GM23338 (cell line): ENCODE measurements around the gene CEND1. TPM values are rescaled to one million over a fixed set of nuclear protein-coding genes. Genes with fewer than 3 reads are reported as not detected.

Experiments used
- ATAC-seq: fragments of 200-7000 bp; cut with Tn5 transposase; 3 replicates; pipeline ENCODE4 v1.9.1; 2020
- DNase-seq: peaks from one replicate; pipeline ENCODE4 v3.0.0-alpha.2; 2015; ENCODE audit warnings: low spot score
- H2AFZ ChIP-seq: fragments of 200-600 bp; sonication (generic); 2 replicates; pipeline ENCODE4 v1.8.0; 2016; ENCODE audit warnings: antibody characterized with exemption, mild to moderate bottlenecking, moderate library complexity
- H3F3A ChIP-seq: fragments of 200-600 bp; sonication (generic); replicated peaks from 2 replicates; pipeline ENCODE4 v1.8.0; 2017; ENCODE audit warnings: antibody characterized with exemption, mixed run types, low read depth
- H3K27ac ChIP-seq: fragments of 200-600 bp; sonication (generic); 2 replicates; pipeline ENCODE4 v1.6.1; 2016; ENCODE audit warnings: low read depth
- H3K27me3 ChIP-seq: fragments of 200-600 bp; sonication (generic); 2 replicates; pipeline ENCODE4 v1.8.0; 2016; ENCODE audit warnings: mild to moderate bottlenecking, mixed run types, moderate library complexity; ENCODE audit not compliant: insufficient read depth
- H3K36me3 ChIP-seq: fragments of 200-600 bp; sonication (generic); 2 replicates; pipeline ENCODE4 v1.8.0; 2016; ENCODE audit warnings: mild to moderate bottlenecking; ENCODE audit not compliant: insufficient read depth
- H3K4me1 ChIP-seq: fragments of 200-600 bp; sonication (generic); 2 replicates; pipeline ENCODE4 v1.8.0; 2016; ENCODE audit warnings: mild to moderate bottlenecking, moderate library complexity; ENCODE audit not compliant: insufficient read depth
- H3K4me2 ChIP-seq: fragments of 200-600 bp; sonication (generic); 2 replicates; pipeline ENCODE4 v1.7.1; 2017; ENCODE audit warnings: mixed run types
- H3K4me3 ChIP-seq: fragments of 200-600 bp; sonication (generic); 2 replicates; pipeline ENCODE4 v1.6.1; 2016; ENCODE audit warnings: mixed run types
- H3K79me2 ChIP-seq: fragments of 200-600 bp; sonication (generic); replicated peaks from 2 replicates; pipeline ENCODE4 v1.8.0; 2017; ENCODE audit warnings: mild to moderate bottlenecking; ENCODE audit not compliant: insufficient read depth
- H3K9me2 ChIP-seq: fragments of 200-600 bp; sonication (generic); 2 replicates; pipeline ENCODE4 v1.8.0; 2017; ENCODE audit not compliant: insufficient read depth
- H4K20me1 ChIP-seq: fragments of 200-600 bp; sonication (generic); replicated peaks from 2 replicates; pipeline ENCODE4 v1.8.0; 2017; ENCODE audit warnings: mild to moderate bottlenecking; ENCODE audit not compliant: insufficient read depth
- H3K27ac Mint-ChIP-seq: 2 replicates; pipeline ENCODE4 v1.8.0; 2020; ENCODE audit warnings: inconsistent platforms, mild to moderate bottlenecking, moderate library complexity, mixed read lengths
- H3K27me3 Mint-ChIP-seq: 3 replicates; pipeline ENCODE4 v1.8.0; 2022; ENCODE audit warnings: low read depth, mild to moderate bottlenecking, moderate library complexity, mixed read lengths, inconsistent platforms; ENCODE audit not compliant: insufficient read depth, poor library complexity
- H3K36me3 Mint-ChIP-seq: 3 replicates; pipeline ENCODE4 v1.8.0; 2021; ENCODE audit warnings: low read depth, mild to moderate bottlenecking, inconsistent platforms, moderate library complexity, mixed read lengths
- H3K4me1 Mint-ChIP-seq: 3 replicates; pipeline ENCODE4 v1.8.0; 2020; ENCODE audit warnings: mild to moderate bottlenecking, inconsistent platforms, mixed read lengths
- H3K4me3 Mint-ChIP-seq: 3 replicates; pipeline ENCODE4 v1.8.0; 2021; ENCODE audit warnings: moderate library complexity, mild to moderate bottlenecking, inconsistent platforms, mixed read lengths
- H3K9me3 Mint-ChIP-seq: 3 replicates; pipeline ENCODE4 v1.8.0; 2020; ENCODE audit warnings: moderate library complexity, mild to moderate bottlenecking, inconsistent platforms, mixed read lengths
- CREB1 ChIP-seq: fragments of 250-450 bp; sonication (Bioruptor Pico); IDR thresholded peaks from 2 replicates; pipeline ENCODE4 v1.5.0; 2020; ENCODE audit warnings: low read depth, mild to moderate bottlenecking, moderate library complexity
- CTCF ChIP-seq, 2 experiments: fragments of 200-600 bp in 1 of 2; sonication (generic) in 1 of 2; conservative IDR thresholded peaks; 2 replicates each; pipeline versions ENCODE4 v1.5.1 to v1.6.1; 2016 to 2017; ENCODE audit warnings: antibody characterized with exemption in 2 of 2, low read depth in 2 of 2, mild to moderate bottlenecking in 2 of 2, moderate library complexity in 1 of 2
- ETS1 ChIP-seq: IDR thresholded peaks from 2 replicates; pipeline ENCODE4 v1.6.1; 2016; ENCODE audit warnings: antibody characterized with exemption
- EZH2 ChIP-seq: fragments of 200-600 bp; sonication (generic); IDR thresholded peaks from one replicate; pipeline ENCODE4 v1.8.0; 2017; ENCODE audit warnings: antibody characterized with exemption, mild to moderate bottlenecking, low read depth; ENCODE audit not compliant: unreplicated experiment
- EZH2phosphoT487 ChIP-seq: fragments of 200-600 bp; sonication (generic); IDR thresholded peaks from one replicate; pipeline ENCODE4 v1.8.1; 2018; ENCODE audit warnings: antibody characterized with exemption; ENCODE audit not compliant: unreplicated experiment
- JUNB ChIP-seq: IDR thresholded peaks from one replicate; pipeline ENCODE4 v1.6.1; 2016; ENCODE audit warnings: antibody characterized with exemption; ENCODE audit not compliant: unreplicated experiment
- NANOG ChIP-seq: IDR thresholded peaks from 2 replicates; pipeline ENCODE4 v1.6.1; 2016; ENCODE audit warnings: antibody characterized with exemption, borderline replicate concordance
- POLR2AphosphoS5 ChIP-seq: IDR thresholded peaks from 2 replicates; pipeline ENCODE4 v1.6.1; 2016; ENCODE audit warnings: antibody characterized with exemption, low read depth
- REST ChIP-seq: IDR thresholded peaks from one replicate; pipeline ENCODE4 v1.6.1; 2018; ENCODE audit warnings: antibody characterized with exemption; ENCODE audit not compliant: unreplicated experiment
- STAT1 ChIP-seq: IDR thresholded peaks from one replicate; pipeline ENCODE4 v1.6.1; 2016; ENCODE audit warnings: antibody characterized with exemption; ENCODE audit not compliant: unreplicated experiment
- ZNF114 ChIP-seq: fragments of 250-450 bp; sonication (Bioruptor Pico); IDR thresholded peaks from 2 replicates; pipeline ENCODE4 v1.5.0; 2020; ENCODE audit warnings: mild to moderate bottlenecking, moderate library complexity
- ZNF331 ChIP-seq: fragments of 250-450 bp; sonication (Bioruptor Pico); IDR thresholded peaks from 2 replicates; pipeline ENCODE4 v1.5.0; 2020; ENCODE audit warnings: low read depth, mild to moderate bottlenecking, moderate library complexity
- ZNF462 ChIP-seq: fragments of 250-450 bp; sonication (Bioruptor Pico); IDR thresholded peaks from 2 replicates; pipeline ENCODE4 v1.5.0; 2020; ENCODE audit warnings: mild to moderate bottlenecking, moderate library complexity
- polyA plus RNA-seq: library from polyadenylated mRNA; unstranded; fragments of >200 nt; fragmentation: Nextera tagmentation; extraction: Ambion mirVana; gene quantifications from 2 replicates; pipeline ENCODE4 v1.2.1, GENCODE V29; 2016
- total RNA-seq: library from RNA; depleted of rRNA; stranded (reverse); fragments of >200 nt; shearing (Covaris generic); gene quantifications from 2 replicates; pipeline ENCODE4 v1.2.3, GENCODE V29; 2014

Gene CEND1
- total and polyA plus RNA-seq, 2 experiments from 2014 or later, result 4.8 to 5.5 TPM

- Histone ChIP-seq H2AFZ (peak overlapping the region; percentile 78), H3K79me2 (no peaks in the 10 kb centered on the region), H4K20me1 (peaks cover 6% of the 10 kb centered on the region; the same call in 1 of the 2 replicates)
Observed at GRCh38 chr11:826836-827145, 36.9 kb upstream of the CEND1 start.

More at GRCh38 chr11:826836-827145, 36.9 kb upstream of the CEND1 start:
- peak overlapping the region; percentile 72 for H3K4me3 Mint-ChIP-seq
- H3K27me3 Mint-ChIP-seq, result peaks cover 59% of the 10 kb centered on the region
- 0 out of 2 replicates have a peak overlapping the region, but pooled peaks have one; percentile 14 for H3K27ac ChIP-seq
- TF ChIP-seq CREB1 (CRISPR knock-in tag) (no peak), ZNF331 (no peak), ZNF114 (CRISPR knock-in tag) (no peak), EZH2 (no peak), STAT1 (no peak), JUNB (no peak), REST (no peak), ZNF462 (CRISPR knock-in tag) (no peak), NANOG (no peak), CTCF (conservative IDR thresholded peaks at IDR 0.05; ENCODE audit: low read depth in 2 of 2) (no peak), POLR2AphosphoS5 (no peak), ETS1 (no peak), EZH2phosphoT487 (no peak)
- peaks cover 22% of the 10 kb centered on the region for H3F3A ChIP-seq
- peak overlapping the region; percentile 82 for H3K4me3 ChIP-seq
- peak overlapping the region; percentile 98 for H3K4me2 ChIP-seq
- H3K4me1 Mint-ChIP-seq, result peaks cover 37% of the 10 kb centered on the region
- H3K27me3 ChIP-seq, result peaks cover 21% of the 10 kb centered on the region
- no peaks in the 10 kb centered on the region for H3K36me3 ChIP-seq
- DNase-seq (no peak), ATAC-seq (no peak)
- H3K9me3 Mint-ChIP-seq, result no peaks in the 10 kb centered on the region; the same call in 2 of the 3 replicates
- no peaks in the 10 kb centered on the region for H3K9me2 ChIP-seq
- peaks cover 20% of the 10 kb centered on the region for H3K4me1 ChIP-seq
- H3K27ac Mint-ChIP-seq, result no peak overlapping the region
- peaks cover 7% of the 10 kb centered on the region; the same call in 1 of the 3 replicates for H3K36me3 Mint-ChIP-seq
